ENCODE data around the gene PPP4R4.
"Not testable (repeated sequence)": the region's sequence is repeated elsewhere in the genome, so short reads cannot be mapped to it uniquely, and the experiment has no call there.

PPP4R4 gene

DNA sequence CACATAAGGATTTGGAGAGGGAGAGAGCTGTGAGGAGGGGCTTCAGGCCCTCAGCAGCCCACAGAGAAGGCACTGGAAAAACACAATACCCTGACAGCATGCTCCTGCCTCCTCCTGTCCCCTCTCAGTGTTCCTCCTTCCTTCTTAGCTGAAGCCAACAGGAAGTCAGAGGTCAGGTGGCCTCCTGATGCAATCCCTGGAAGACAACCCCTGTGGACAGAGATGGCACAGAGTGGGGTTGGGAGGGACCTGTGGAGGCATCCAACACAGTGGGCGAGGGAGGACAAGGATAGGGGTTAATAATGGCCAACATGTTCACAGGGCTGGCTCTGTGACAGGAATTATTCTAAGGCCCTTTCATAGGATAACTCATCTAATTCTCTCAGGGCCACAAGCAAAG lies 29.4 kb upstream of the PPP4R4 start:
- Histone ChIP-seq H3K27ac (ENCODE audit: low read depth, low read length) (no peak overlapping the region), H3K4me3 (ENCODE audit: low read depth, low read length) (no peak overlapping the region), H3K27me3 (ENCODE audit: control insufficient read depth, insufficient read depth, low read length) (no peaks in the 10 kb centered on the region), H3K36me3 (ENCODE audit: control insufficient read depth, insufficient read depth, low read length) (no peaks in the 10 kb centered on the region), H3K4me1 (ENCODE audit: control insufficient read depth, insufficient read depth, low read length) (peaks cover 8% of the 10 kb centered on the region), H3K9me3 (ENCODE audit: control insufficient read depth, insufficient read depth, low read depth, low read length) (no peaks in the 10 kb centered on the region), H3K9ac (ENCODE audit: low read length) (no peak overlapping the region)

- Histone ChIP-seq H3K9ac (ENCODE audit: low read length) (no peak overlapping the region), H3K27ac (ENCODE audit: low read depth, low read length) (no peak overlapping the region), H3K4me1 (ENCODE audit: control insufficient read depth, insufficient read depth, low read length) (peaks cover 8% of the 10 kb centered on the region), H3K27me3 (ENCODE audit: control insufficient read depth, insufficient read depth, low read length) (no peaks in the 10 kb centered on the region; the same call in 1 of the 2 replicates), H3K9me3 (ENCODE audit: control insufficient read depth, insufficient read depth, low read depth, low read length) (no peaks in the 10 kb centered on the region), H3K4me3 (ENCODE audit: low read depth, low read length) (no peak overlapping the region), H3K36me3 (ENCODE audit: control insufficient read depth, insufficient read depth, low read length) (no peaks in the 10 kb centered on the region)
These were observed 28.1 kb upstream of the PPP4R4 start for GRCh38 chr14:94145902-94146527.

DNA sequence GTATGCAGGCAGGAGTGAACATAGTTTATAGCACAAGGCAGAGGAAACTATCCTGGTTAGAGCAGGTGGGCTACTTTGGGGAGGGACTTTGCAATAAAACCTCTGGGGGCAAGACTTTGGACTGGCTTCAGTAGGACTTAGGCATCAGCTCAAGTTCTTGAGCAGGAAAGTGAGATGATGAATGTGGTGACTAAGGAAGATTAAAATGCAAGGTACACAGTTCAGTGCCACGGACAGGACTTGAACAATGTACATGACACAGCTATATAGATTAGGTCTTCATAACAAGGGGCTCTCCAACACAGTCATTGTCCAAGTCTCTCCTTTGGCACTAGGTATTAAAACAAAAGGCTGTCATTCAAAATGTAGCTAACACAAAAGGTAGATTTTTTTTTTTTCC lies 21.4 kb upstream of the PPP4R4 start:
- Histone ChIP-seq H3K9me3 (ENCODE audit: control insufficient read depth, insufficient read depth, low read depth, low read length) (peaks cover 11% of the 10 kb centered on the region), H3K9ac (ENCODE audit: low read length) (no peak overlapping the region), H3K36me3 (ENCODE audit: control insufficient read depth, insufficient read depth, low read length) (no peaks in the 10 kb centered on the region), H3K4me1 (ENCODE audit: control insufficient read depth, insufficient read depth, low read length) (no peaks in the 10 kb centered on the region), H3K27ac (ENCODE audit: low read depth, low read length) (no peak overlapping the region), H3K4me3 (ENCODE audit: low read depth, low read length) (no peak overlapping the region), H3K27me3 (ENCODE audit: control insufficient read depth, insufficient read depth, low read length) (no peaks in the 10 kb centered on the region; the same call in 1 of the 2 replicates)

DNA sequence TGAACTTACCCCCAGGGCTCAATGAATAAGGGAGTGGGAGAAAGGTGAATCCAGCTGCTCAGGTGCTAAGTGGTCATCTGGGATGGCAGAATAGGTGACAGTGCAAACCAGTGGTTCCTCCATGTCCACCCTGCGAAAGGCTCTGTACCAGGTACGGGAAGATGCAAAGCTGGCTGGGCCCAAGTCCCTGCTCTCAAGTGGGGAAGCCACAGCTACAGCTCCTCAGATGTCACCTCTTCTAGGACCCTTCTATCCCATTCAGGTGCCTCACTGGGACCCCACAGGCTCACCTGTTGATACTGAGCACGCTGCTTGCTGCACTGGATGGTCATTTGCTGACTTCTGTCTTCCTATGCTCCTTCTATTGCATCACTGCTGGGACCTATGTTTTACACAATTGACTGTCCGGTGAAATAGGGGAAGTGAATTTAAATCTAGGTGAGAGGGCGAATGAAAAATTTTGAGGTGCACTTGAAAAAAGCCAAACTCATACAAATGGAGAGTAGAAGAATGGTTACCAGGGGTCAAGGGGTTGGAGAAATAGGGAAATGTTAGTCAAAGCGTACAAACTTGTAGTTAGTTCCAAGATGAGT lies 20.3 kb upstream of the PPP4R4 start:
- no peak overlapping the region for H3K9ac ChIP-seq (ENCODE audit: low read length)

GRCh38 chr14:94156143-94156542 lies 18.0 kb upstream of the PPP4R4 start:
- peaks cover 11% of the 10 kb centered on the region for H3K9me3 ChIP-seq (ENCODE audit: control insufficient read depth, insufficient read depth, low read depth, low read length)
- H3K9ac ChIP-seq (ENCODE audit: low read length); H3K27ac ChIP-seq (ENCODE audit: low read depth, low read length); H3K36me3 ChIP-seq (ENCODE audit: control insufficient read depth, insufficient read depth, low read length); H3K4me1 ChIP-seq (ENCODE audit: control insufficient read depth, insufficient read depth, low read length); H3K4me3 ChIP-seq (ENCODE audit: low read depth, low read length); H3K27me3 ChIP-seq (ENCODE audit: control insufficient read depth, insufficient read depth, low read length): not testable (repeated sequence)

More for the DNA sequence above, 20.3 kb upstream of the PPP4R4 start:
- H3K36me3 ChIP-seq (ENCODE audit: control insufficient read depth, insufficient read depth, low read length): no peaks in the 10 kb centered on the region
- no peak overlapping the region for H3K27ac ChIP-seq (ENCODE audit: low read depth, low read length)
- peaks cover 4% of the 10 kb centered on the region; the same call in 1 of the 2 replicates for H3K27me3 ChIP-seq (ENCODE audit: control insufficient read depth, insufficient read depth, low read length)
- H3K4me3 ChIP-seq (ENCODE audit: low read depth, low read length): no peak overlapping the region
- H3K9me3 ChIP-seq (ENCODE audit: control insufficient read depth, insufficient read depth, low read depth, low read length): peaks cover 11% of the 10 kb centered on the region
- no peaks in the 10 kb centered on the region for H3K4me1 ChIP-seq (ENCODE audit: control insufficient read depth, insufficient read depth, low read length)

- Histone ChIP-seq H3K9me3 (ENCODE audit: control insufficient read depth, insufficient read depth, low read depth, low read length) (peaks cover 11% of the 10 kb centered on the region), H3K27me3 (ENCODE audit: control insufficient read depth, insufficient read depth, low read length) (peaks cover 4% of the 10 kb centered on the region; the same call in 1 of the 2 replicates), H3K36me3 (ENCODE audit: control insufficient read depth, insufficient read depth, low read length) (no peaks in the 10 kb centered on the region), H3K4me3 (ENCODE audit: low read depth, low read length) (no peak overlapping the region), H3K9ac (ENCODE audit: low read length) (no peak overlapping the region), H3K4me1 (ENCODE audit: control insufficient read depth, insufficient read depth, low read length) (no peaks in the 10 kb centered on the region), H3K27ac (ENCODE audit: low read depth, low read length) (no peak overlapping the region)
These were observed 16.9 kb upstream of the PPP4R4 start for GRCh38 chr14:94157197-94157596.

DNA sequence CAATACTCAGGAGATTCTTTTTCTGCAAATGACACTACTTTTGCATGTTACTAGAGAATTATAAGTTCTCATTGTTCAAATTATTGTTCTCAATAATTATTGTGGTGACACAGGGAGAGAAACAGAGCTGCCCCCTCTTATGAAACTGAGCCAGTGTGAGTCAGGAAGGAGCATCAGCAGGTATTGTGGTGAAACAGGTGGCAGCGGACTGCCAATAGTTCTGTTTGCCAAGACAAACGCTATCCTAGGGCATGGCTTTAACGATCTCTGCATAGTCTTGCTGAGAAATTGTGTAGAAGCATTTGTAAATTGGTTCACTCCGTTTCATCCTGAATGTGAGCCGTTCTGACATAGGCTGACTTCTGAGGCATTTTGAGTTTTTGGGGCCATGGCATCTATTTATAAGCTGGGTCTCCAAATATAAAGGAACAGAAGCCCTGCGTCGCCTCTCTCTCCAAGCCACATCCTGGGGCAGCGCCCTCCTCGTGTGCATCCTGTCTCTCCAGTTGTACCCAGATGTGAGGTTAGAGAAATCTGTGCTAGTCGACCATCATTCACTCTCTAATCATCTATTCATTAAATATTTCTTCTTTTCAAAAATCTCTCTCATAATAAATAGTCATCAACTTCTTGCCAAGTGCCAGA lies 15.8 kb upstream of the PPP4R4 start:
- H3K27me3 ChIP-seq (ENCODE audit: control insufficient read depth, insufficient read depth, low read length): peaks cover 4% of the 10 kb centered on the region; the same call in 1 of the 2 replicates
- H3K27ac ChIP-seq (ENCODE audit: low read depth, low read length): no peak overlapping the region
- no peak overlapping the region for H3K4me3 ChIP-seq (ENCODE audit: low read depth, low read length)
- H3K9ac ChIP-seq (ENCODE audit: low read length): no peak overlapping the region
- H3K9me3 ChIP-seq (ENCODE audit: control insufficient read depth, insufficient read depth, low read depth, low read length): peaks cover 11% of the 10 kb centered on the region
- H3K36me3 ChIP-seq (ENCODE audit: control insufficient read depth, insufficient read depth, low read length): no peaks in the 10 kb centered on the region
- H3K4me1 ChIP-seq (ENCODE audit: control insufficient read depth, insufficient read depth, low read length): no peaks in the 10 kb centered on the region

- H3K36me3 ChIP-seq (ENCODE audit: control insufficient read depth, insufficient read depth, low read length): no peaks in the 10 kb centered on the region
- peaks cover 9% of the 10 kb centered on the region for H3K27me3 ChIP-seq (ENCODE audit: control insufficient read depth, insufficient read depth, low read length)
- H3K9me3 ChIP-seq (ENCODE audit: control insufficient read depth, insufficient read depth, low read depth, low read length): no peaks in the 10 kb centered on the region
- no peak overlapping the region for H3K4me3 ChIP-seq (ENCODE audit: low read depth, low read length)
- peaks cover 20% of the 10 kb centered on the region for H3K4me1 ChIP-seq (ENCODE audit: control insufficient read depth, insufficient read depth, low read length)
- no peak overlapping the region for H3K27ac ChIP-seq (ENCODE audit: low read depth, low read length)
- H3K9ac ChIP-seq (ENCODE audit: low read length): no peak overlapping the region
These were observed 13.1 kb upstream of the PPP4R4 start for GRCh38 chr14:94161058-94161457.

GRCh38 chr14:94161981-94162380 lies 12.1 kb upstream of the PPP4R4 start:
- H3K4me3 ChIP-seq (ENCODE audit: low read depth, low read length): no peak overlapping the region
- H3K9me3 ChIP-seq (ENCODE audit: control insufficient read depth, insufficient read depth, low read depth, low read length): no peaks in the 10 kb centered on the region
- peaks cover 9% of the 10 kb centered on the region for H3K27me3 ChIP-seq (ENCODE audit: control insufficient read depth, insufficient read depth, low read length)
- H3K36me3 ChIP-seq (ENCODE audit: control insufficient read depth, insufficient read depth, low read length): no peaks in the 10 kb centered on the region
- H3K27ac ChIP-seq (ENCODE audit: low read depth, low read length): no peak overlapping the region
- peaks cover 20% of the 10 kb centered on the region for H3K4me1 ChIP-seq (ENCODE audit: control insufficient read depth, insufficient read depth, low read length)
- no peak overlapping the region for H3K9ac ChIP-seq (ENCODE audit: low read length)

DNA sequence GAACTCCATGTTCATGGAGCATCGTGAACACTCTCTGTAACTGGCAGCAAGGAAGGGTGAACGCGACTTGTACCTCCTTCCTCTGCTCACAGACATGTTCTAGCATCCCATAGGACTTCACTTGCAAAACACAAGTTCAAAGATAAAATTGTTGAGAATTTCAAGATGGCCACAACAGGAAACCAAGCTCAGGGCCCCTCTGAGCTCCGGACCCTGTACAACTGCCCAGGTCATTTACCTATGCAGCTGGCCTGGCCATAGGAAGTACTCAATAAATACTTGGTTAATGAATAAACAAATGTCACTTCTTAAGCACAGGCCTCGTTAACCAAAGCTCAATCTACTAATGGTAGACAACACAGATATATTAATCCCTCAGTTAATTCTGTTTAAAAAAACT lies 11.7 kb upstream of the PPP4R4 start:
- Histone ChIP-seq H3K9ac (ENCODE audit: low read length) (no peak overlapping the region), H3K4me3 (ENCODE audit: low read depth, low read length) (no peak overlapping the region), H3K4me1 (ENCODE audit: control insufficient read depth, insufficient read depth, low read length) (peaks cover 20% of the 10 kb centered on the region), H3K27me3 (ENCODE audit: control insufficient read depth, insufficient read depth, low read length) (peaks cover 9% of the 10 kb centered on the region), H3K27ac (ENCODE audit: low read depth, low read length) (no peak overlapping the region), H3K36me3 (ENCODE audit: control insufficient read depth, insufficient read depth, low read length) (no peaks in the 10 kb centered on the region), H3K9me3 (ENCODE audit: control insufficient read depth, insufficient read depth, low read depth, low read length) (no peaks in the 10 kb centered on the region)

- Histone ChIP-seq H3K9me3 (ENCODE audit: control insufficient read depth, insufficient read depth, low read depth, low read length) (no peaks in the 10 kb centered on the region), H3K4me1 (ENCODE audit: control insufficient read depth, insufficient read depth, low read length) (peaks cover 20% of the 10 kb centered on the region), H3K36me3 (ENCODE audit: control insufficient read depth, insufficient read depth, low read length) (no peaks in the 10 kb centered on the region), H3K27ac (ENCODE audit: low read depth, low read length) (no peak overlapping the region), H3K4me3 (ENCODE audit: low read depth, low read length) (no peak overlapping the region), H3K27me3 (ENCODE audit: control insufficient read depth, insufficient read depth, low read length) (peaks cover 5% of the 10 kb centered on the region), H3K9ac (ENCODE audit: low read length) (no peak overlapping the region)
These were observed 10.3 kb upstream of the PPP4R4 start for GRCh38 chr14:94163796-94164195.
